ENCODE measurements around the gene ZNF76. TPM values are rescaled to one million over a fixed set of nuclear protein-coding genes. Genes with fewer than 3 reads are reported as not detected.

Gene ZNF76
- total RNA-seq = 10 to 100 TPM; 24.5 to 33.0 (median 26.5) TPM

GRCh38 chr6:35259194-35259947 lies at the start of gene ZNF76:
TSS of gene ZNF76 (plus strand) at chr6:35259735. CDS start at chr6:35281152, 21,417 bp downstream.
- no peak for TF ChIP-seq CTCF (IDR thresholded peaks at IDR 0.05; ENCODE audit: low read depth)

GRCh38 chr6:35213298-35213791 lies 46.2 kb upstream of the ZNF76 start:
- TF ChIP-seq CTCF (IDR thresholded peaks at IDR 0.05; ENCODE audit: low read depth) = no peak

- no peak for TF ChIP-seq CTCF (IDR thresholded peaks at IDR 0.05; ENCODE audit: low read depth)
These were observed 45.4 kb upstream of the ZNF76 start, which contains the start of gene SCUBE3 for GRCh38 chr6:35213824-35214756. TSS of gene SCUBE3 (plus strand) at chr6:35213956. CDS start at chr6:35214419, 463 bp downstream.

GRCh38 chr6:35214869-35215664 lies 44.5 kb upstream of the ZNF76 start:
- TF ChIP-seq CTCF (IDR thresholded peaks at IDR 0.05; ENCODE audit: low read depth) = no peak

GRCh38 chr6:35215665-35216411 lies 43.7 kb upstream of the ZNF76 start:
- TF ChIP-seq CTCF (IDR thresholded peaks at IDR 0.05; ENCODE audit: low read depth) = no peak

- TF ChIP-seq CTCF (IDR thresholded peaks at IDR 0.05; ENCODE audit: low read depth) = no peak
These were observed 43.2 kb upstream of the ZNF76 start for GRCh38 chr6:35216412-35216732.
